ENCODE measurements around the gene CARHSP1.

GRCh38 chr16:8807189-8807588 lies 61.6 kb downstream of the CARHSP1 start:
- no peak for TF ChIP-seq POLR2A (IDR thresholded peaks at IDR 0.05; ENCODE audit: low read depth, low read length)
- TF ChIP-seq POLR2AphosphoS5 (IDR thresholded peaks at IDR 0.05; ENCODE audit: low read depth, low read length), result no peak

All from GM12892 (cell line).